Activated CD8-positive, alpha-beta memory T cell treated with anti-CD3 and anti-CD28 coated beads, Interleukin-2, amount 50 U/mL, for 4 hours (primary cell): ENCODE measurements around the gene PPP2R2B.

Experiments
- DNase-seq: peaks from one replicate; pipeline ENCODE4 v3.0.0-alpha.2; 2020

The PPP2R2B gene

GRCh38 chr5:146821732-146822131 is 56.8 kb downstream of the PPP2R2B start:
- no peak for DNase-seq

- DNase-seq: no peak
These were observed 57.6 kb downstream of the PPP2R2B start for GRCh38 chr5:146820987-146821386.

GRCh38 chr5:146818822-146819221 is 59.7 kb downstream of the PPP2R2B start:
- DNase-seq: no peak

GRCh38 chr5:146817973-146818372 is 60.6 kb downstream of the PPP2R2B start:
- no peak for DNase-seq

- no peak for DNase-seq
These were observed 61.7 kb downstream of the PPP2R2B start for GRCh38 chr5:146816775-146817387.

GRCh38 chr5:146815411-146815810 is 63.1 kb downstream of the PPP2R2B start:
- no peak for DNase-seq

- no peak for DNase-seq
These were observed 65.0 kb downstream of the PPP2R2B start for GRCh38 chr5:146813346-146814157.

- DNase-seq: no peak
These were observed 73.5 kb downstream of the PPP2R2B start for GRCh38 chr5:146805081-146805480.

GRCh38 chr5:146802945-146803522 is 75.5 kb downstream of the PPP2R2B start:
- DNase-seq: no peak

- no peak for DNase-seq
These were observed 78.9 kb downstream of the PPP2R2B start for GRCh38 chr5:146799671-146800070.

GRCh38 chr5:146799231-146799630 is 79.3 kb downstream of the PPP2R2B start:
- DNase-seq: no peak

GRCh38 chr5:146797658-146798057 is 80.9 kb downstream of the PPP2R2B start:
- DNase-seq: no peak

- DNase-seq: no peak
These were observed 81.6 kb downstream of the PPP2R2B start for GRCh38 chr5:146796911-146797310.

GRCh38 chr5:146796144-146796543 is 82.4 kb downstream of the PPP2R2B start:
- no peak for DNase-seq

GRCh38 chr5:146794326-146795029 is 84.1 kb downstream of the PPP2R2B start:
- no peak for DNase-seq

GRCh38 chr5:146793709-146794108 is 84.8 kb downstream of the PPP2R2B start:
- DNase-seq: no peak

GRCh38 chr5:146791471-146791870 is 87.1 kb downstream of the PPP2R2B start:
- no peak for DNase-seq

- no peak for DNase-seq
These were observed 88.6 kb downstream of the PPP2R2B start for GRCh38 chr5:146789712-146790653.

- no peak for DNase-seq
These were observed 89.7 kb downstream of the PPP2R2B start for GRCh38 chr5:146788898-146789297.

GRCh38 chr5:146785065-146785464 is 93.5 kb downstream of the PPP2R2B start:
- no peak for DNase-seq

GRCh38 chr5:146781157-146781556 is 97.4 kb downstream of the PPP2R2B start:
- no peak for DNase-seq

GRCh38 chr5:146779211-146779869 is 99.2 kb downstream of the PPP2R2B start:
- no peak for DNase-seq
